ENCODE measurements around the gene CAPRIN1. TPM values are rescaled to one million over a fixed set of nuclear protein-coding genes. Genes with fewer than 3 reads are reported as not detected.

The CAPRIN1 gene
- 100 to 1,000 TPM; 131 to 207 (median 146) TPM for total RNA-seq

- no peak for TF ChIP-seq CTCF (IDR thresholded peaks at IDR 0.05; ENCODE audit: low read depth)
Measured at GRCh38 chr11:34051349-34052035, at the start of gene CAPRIN1. TSS of gene CAPRIN1 (plus strand) at chr11:34051731. CDS start at chr11:34052421, 690 bp downstream.

- no peak for TF ChIP-seq CTCF (IDR thresholded peaks at IDR 0.05; ENCODE audit: low read depth)
Measured at GRCh38 chr11:34002420-34002819, 49.1 kb upstream of the CAPRIN1 start.

GRCh38 chr11:34004236-34004635 lies 47.3 kb upstream of the CAPRIN1 start:
- no peak for TF ChIP-seq CTCF (IDR thresholded peaks at IDR 0.05; ENCODE audit: low read depth)

GRCh38 chr11:34006876-34007275 lies 44.7 kb upstream of the CAPRIN1 start:
- no peak for TF ChIP-seq CTCF (IDR thresholded peaks at IDR 0.05; ENCODE audit: low read depth)

- TF ChIP-seq CTCF (IDR thresholded peaks at IDR 0.05; ENCODE audit: low read depth) = no peak
Measured at GRCh38 chr11:34012734-34013133, 38.8 kb upstream of the CAPRIN1 start.

GRCh38 chr11:34013898-34014571 lies 37.5 kb upstream of the CAPRIN1 start:
- TF ChIP-seq CTCF (IDR thresholded peaks at IDR 0.05; ENCODE audit: low read depth) = no peak

GRCh38 chr11:34021977-34022735 lies 29.4 kb upstream of the CAPRIN1 start:
- no peak for TF ChIP-seq CTCF (IDR thresholded peaks at IDR 0.05; ENCODE audit: low read depth)

All from subcutaneous adipose tissue (tissue), 4 donors.